ENCODE results near the gene KIF19. TPM values are rescaled to one million over a fixed set of nuclear protein-coding genes. Genes with fewer than 3 reads are reported as not detected.

KIF19 gene
- total and polyA plus RNA-seq, 2 experiments from 2014 or later: 0.46 to 0.80 TPM

GRCh38 chr17:74368341-74369081, 42.5 kb downstream of the KIF19 start:
- WGBS (ENCODE audit: low lambda C conversion rate, missing lambda C conversion rate): 51% methylated on average over 14 of the region's 14 CpGs
- DNase-seq (ENCODE audit: low spot score): peak; percentile 84
- no peaks in the 10 kb centered on the region for H3K79me2 ChIP-seq
- H2AFZ ChIP-seq: no peak overlapping the region
- peaks cover 3% of the 10 kb centered on the region for H3K4me1 ChIP-seq (ENCODE audit: insufficient read depth)
- no peaks in the 10 kb centered on the region for H3K9me3 ChIP-seq (ENCODE audit: low read depth)
- TF ChIP-seq EZH2phosphoT487 (IDR thresholded peaks at IDR 0.05; ENCODE audit: low read depth, severe bottlenecking, unreplicated experiment) (no peak), EZH2 (IDR thresholded peaks at IDR 0.05; ENCODE audit: borderline replicate concordance) (no peak)
- TF ChIP-seq, protein P1, sequence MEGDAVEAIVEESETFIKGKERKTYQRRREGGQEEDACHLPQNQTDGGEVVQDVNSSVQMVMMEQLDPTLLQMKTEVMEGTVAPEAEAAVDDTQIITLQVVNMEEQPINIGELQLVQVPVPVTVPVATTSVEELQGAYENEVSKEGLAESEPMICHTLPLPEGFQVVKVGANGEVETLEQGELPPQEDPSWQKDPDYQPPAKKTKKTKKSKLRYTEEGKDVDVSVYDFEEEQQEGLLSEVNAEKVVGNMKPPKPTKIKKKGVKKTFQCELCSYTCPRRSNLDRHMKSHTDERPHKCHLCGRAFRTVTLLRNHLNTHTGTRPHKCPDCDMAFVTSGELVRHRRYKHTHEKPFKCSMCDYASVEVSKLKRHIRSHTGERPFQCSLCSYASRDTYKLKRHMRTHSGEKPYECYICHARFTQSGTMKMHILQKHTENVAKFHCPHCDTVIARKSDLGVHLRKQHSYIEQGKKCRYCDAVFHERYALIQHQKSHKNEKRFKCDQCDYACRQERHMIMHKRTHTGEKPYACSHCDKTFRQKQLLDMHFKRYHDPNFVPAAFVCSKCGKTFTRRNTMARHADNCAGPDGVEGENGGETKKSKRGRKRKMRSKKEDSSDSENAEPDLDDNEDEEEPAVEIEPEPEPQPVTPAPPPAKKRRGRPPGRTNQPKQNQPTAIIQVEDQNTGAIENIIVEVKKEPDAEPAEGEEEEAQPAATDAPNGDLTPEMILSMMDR (IDR thresholded peaks at IDR 0.05; ENCODE audit: poor library complexity): peak; percentile 96
- H3K9me2 ChIP-seq (replicated peaks; ENCODE audit: insufficient read depth): no peaks in the 10 kb centered on the region
- H3K4me2 ChIP-seq: no peak overlapping the region
- H3K27ac ChIP-seq: no peak overlapping the region
- H3K27me3 ChIP-seq: no peaks in the 10 kb centered on the region
- no peak overlapping the region for H3K4me3 ChIP-seq
- no peaks in the 10 kb centered on the region for H3K36me3 ChIP-seq (replicated peaks; ENCODE audit: insufficient read depth, low read depth)
- no peaks in the 10 kb centered on the region for H4K20me1 ChIP-seq (ENCODE audit: insufficient read depth, poor library complexity, severe bottlenecking)

DNA sequence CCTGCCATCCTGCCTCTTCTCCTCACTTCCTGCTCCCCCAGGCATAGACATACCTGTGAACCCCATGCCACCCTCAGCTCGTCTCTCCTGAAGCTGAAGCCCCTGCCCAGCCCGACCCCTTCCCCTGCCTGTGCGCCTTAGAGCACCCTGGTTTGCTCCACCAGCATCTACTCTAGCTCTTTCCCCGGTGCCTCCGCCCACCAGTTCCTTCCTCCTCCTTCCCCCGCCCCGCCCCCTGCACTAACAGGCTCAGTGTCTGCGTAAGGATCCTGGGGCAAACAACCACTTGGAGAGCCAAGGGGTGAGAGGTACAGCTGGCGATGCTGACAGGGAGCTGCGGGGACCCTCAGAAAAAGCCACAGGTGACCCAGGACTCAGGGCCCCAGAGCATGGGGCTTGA, 43.2 kb downstream of the KIF19 start:
- Histone ChIP-seq H3K27ac (no peak overlapping the region), H2AFZ (no peak overlapping the region), H3K27me3 (no peaks in the 10 kb centered on the region), H3K9me2 (replicated peaks; ENCODE audit: insufficient read depth) (no peaks in the 10 kb centered on the region), H4K20me1 (ENCODE audit: insufficient read depth, poor library complexity, severe bottlenecking) (no peaks in the 10 kb centered on the region), H3K36me3 (replicated peaks; ENCODE audit: insufficient read depth, low read depth) (no peaks in the 10 kb centered on the region), H3K9me3 (ENCODE audit: low read depth) (no peaks in the 10 kb centered on the region), H3K79me2 (no peaks in the 10 kb centered on the region), H3K4me1 (ENCODE audit: insufficient read depth) (peaks cover 6% of the 10 kb centered on the region), H3K4me2 (no peak overlapping the region), H3K4me3 (no peak overlapping the region)
- TF ChIP-seq EZH2phosphoT487 (IDR thresholded peaks at IDR 0.05; ENCODE audit: low read depth, severe bottlenecking, unreplicated experiment): no peak
- TF ChIP-seq, protein P1 (IDR thresholded peaks at IDR 0.05; ENCODE audit: poor library complexity): no peak
- TF ChIP-seq EZH2 (IDR thresholded peaks at IDR 0.05; ENCODE audit: borderline replicate concordance): no peak
- no peak for DNase-seq (ENCODE audit: low spot score)
- 52% methylated on average over 7 of the region's 10 CpGs for WGBS (ENCODE audit: low lambda C conversion rate, missing lambda C conversion rate)

DNA sequence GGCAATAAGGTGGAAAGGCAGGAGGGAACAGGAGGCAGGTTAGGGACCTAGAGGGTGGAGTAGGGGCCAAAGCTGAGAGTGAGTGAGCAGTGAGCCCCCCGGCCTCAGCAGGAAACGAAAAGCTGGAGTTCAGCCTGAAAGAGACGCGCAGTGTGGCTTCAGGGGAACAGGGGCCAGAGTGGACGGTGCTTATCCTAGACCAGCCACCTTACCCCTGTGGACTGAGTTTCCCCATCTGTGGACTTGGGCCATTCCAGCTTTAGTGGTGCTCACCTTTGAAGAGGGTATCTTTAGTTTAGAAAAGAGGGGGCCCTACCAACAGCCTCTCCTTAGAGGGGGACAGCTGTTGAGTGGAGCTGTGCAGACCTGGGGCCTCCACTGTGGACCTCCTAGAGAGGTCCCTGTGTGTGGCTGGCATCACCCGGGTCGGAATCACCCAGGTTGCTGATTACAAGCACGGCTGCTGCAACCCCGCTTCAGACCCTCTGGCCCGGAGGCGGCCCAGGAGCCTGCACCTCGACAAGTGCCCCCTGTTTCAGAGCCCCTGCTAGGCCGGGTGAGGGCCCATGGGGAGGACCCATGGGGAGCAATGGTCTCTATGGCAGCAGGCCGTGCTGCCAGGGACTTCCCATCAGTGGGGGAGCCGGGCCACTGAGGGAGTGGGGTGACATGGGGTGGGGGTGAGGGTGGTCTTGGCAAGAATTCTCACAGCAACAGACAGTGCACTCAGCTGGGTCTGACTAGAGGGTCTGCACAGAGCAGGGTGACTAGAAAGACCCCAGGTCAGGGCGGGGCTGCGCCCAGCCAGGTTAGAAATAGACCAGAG, 43.9 kb downstream of the KIF19 start:
- H3K79me2 ChIP-seq: no peaks in the 10 kb centered on the region
- no peak overlapping the region for H2AFZ ChIP-seq
- H3K4me1 ChIP-seq (ENCODE audit: insufficient read depth): peaks cover 6% of the 10 kb centered on the region
- H3K4me3 ChIP-seq: no peak overlapping the region
- H4K20me1 ChIP-seq (ENCODE audit: insufficient read depth, poor library complexity, severe bottlenecking): no peaks in the 10 kb centered on the region
- DNase-seq (ENCODE audit: low spot score): no peak
- TF ChIP-seq EZH2phosphoT487 (IDR thresholded peaks at IDR 0.05; ENCODE audit: low read depth, severe bottlenecking, unreplicated experiment) (no peak), EZH2 (IDR thresholded peaks at IDR 0.05; ENCODE audit: borderline replicate concordance) (no peak)
- TF ChIP-seq, protein P1 (IDR thresholded peaks at IDR 0.05; ENCODE audit: poor library complexity): no peak
- no peaks in the 10 kb centered on the region for H3K9me2 ChIP-seq (replicated peaks; ENCODE audit: insufficient read depth)
- H3K9me3 ChIP-seq (ENCODE audit: low read depth): no peaks in the 10 kb centered on the region
- H3K36me3 ChIP-seq (replicated peaks; ENCODE audit: insufficient read depth, low read depth): no peaks in the 10 kb centered on the region
- H3K27me3 ChIP-seq: no peaks in the 10 kb centered on the region
- no peak overlapping the region for H3K27ac ChIP-seq
- WGBS (ENCODE audit: low lambda C conversion rate, missing lambda C conversion rate): 93% methylated on average over 16 of the region's 17 CpGs
- H3K4me2 ChIP-seq: no peak overlapping the region
